ENCODE results near the gene SORCS2. TPM values are rescaled to one million over a fixed set of nuclear protein-coding genes. Genes with fewer than 3 reads are reported as not detected.
"Not testable (repeated sequence)": the region's sequence is repeated elsewhere in the genome, so short reads cannot be mapped to it uniquely, and the experiment has no call there.

SORCS2 gene
- total RNA-seq, 4 donors from 2014 or later, result 0.26 to 17.1 (median 2.9) TPM

DNA sequence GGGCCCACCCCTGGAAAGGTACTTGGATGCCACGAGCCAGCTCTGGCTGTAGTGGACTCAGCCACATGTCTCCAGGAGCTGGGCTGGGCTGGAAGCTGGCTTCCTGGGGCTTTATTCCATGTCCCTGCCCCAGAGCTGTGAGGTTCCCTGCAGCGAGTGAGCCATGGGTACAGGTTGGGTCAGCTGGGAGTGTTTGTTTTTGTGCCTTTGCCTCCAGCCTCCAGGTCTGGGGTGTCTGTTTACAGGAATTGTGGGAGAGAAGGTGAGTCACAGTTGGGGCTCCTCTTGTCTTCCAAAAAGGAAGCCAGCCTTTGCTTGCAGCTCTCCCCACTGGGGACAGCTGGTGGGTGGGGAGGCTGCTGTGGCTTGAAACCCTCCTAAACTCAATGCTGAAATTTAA is 21.5 kb downstream of the SORCS2 start:
- no peaks in the 10 kb centered on the region for H3K4me1 ChIP-seq

GRCh38 chr4:7214359-7214758 is 22.0 kb downstream of the SORCS2 start:
- no peaks in the 10 kb centered on the region for H3K36me3 ChIP-seq
- H3K4me1 ChIP-seq, result no peaks in the 10 kb centered on the region
- intact Hi-C loops (cut with DNase I; ENCODE audit: low total_unique reads), result no loop called here
- TF ChIP-seq POLR2A (IDR thresholded peaks at IDR 0.05) (no peak), CTCF (IDR thresholded peaks at IDR 0.05) (no peak)
- no peak for DNase-seq
- no peak overlapping the region for H3K4me3 ChIP-seq
- no peak overlapping the region for H3K27ac ChIP-seq
- H3K27me3 ChIP-seq, result no peaks in the 10 kb centered on the region
- H3K9me3 ChIP-seq, result no peaks in the 10 kb centered on the region

More for the DNA sequence above, 21.5 kb downstream of the SORCS2 start:
- no peak for DNase-seq
- H3K36me3 ChIP-seq, result no peaks in the 10 kb centered on the region
- no peak overlapping the region for H3K4me3 ChIP-seq
- no peak for TF ChIP-seq POLR2A (IDR thresholded peaks at IDR 0.05)
- TF ChIP-seq CTCF (IDR thresholded peaks at IDR 0.05), result no peak
- no peak overlapping the region for H3K27ac ChIP-seq
- H3K9me3 ChIP-seq, result no peaks in the 10 kb centered on the region
- H3K27me3 ChIP-seq, result no peaks in the 10 kb centered on the region
- intact Hi-C loops (cut with DNase I; ENCODE audit: low total_unique reads), result no loop called here

GRCh38 chr4:7215187-7215586 is 22.8 kb downstream of the SORCS2 start:
- H3K27me3 ChIP-seq; H3K27ac ChIP-seq; H3K4me3 ChIP-seq; H3K9me3 ChIP-seq; H3K4me1 ChIP-seq; intact Hi-C loops (cut with DNase I; ENCODE audit: low total_unique reads); H3K36me3 ChIP-seq; DNase-seq: not testable (repeated sequence)

GRCh38 chr4:7217039-7217438 is 24.7 kb downstream of the SORCS2 start:
- no peaks in the 10 kb centered on the region for H3K4me1 ChIP-seq
- H3K27ac ChIP-seq, result no peak overlapping the region
- no peaks in the 10 kb centered on the region for H3K27me3 ChIP-seq
- intact Hi-C loops (cut with DNase I; ENCODE audit: low total_unique reads), result no loop called here
- no peak for TF ChIP-seq CTCF (IDR thresholded peaks at IDR 0.05)
- TF ChIP-seq POLR2A (IDR thresholded peaks at IDR 0.05), result no peak
- no peak for DNase-seq
- no peaks in the 10 kb centered on the region for H3K9me3 ChIP-seq
- H3K4me3 ChIP-seq, result no peak overlapping the region
- no peaks in the 10 kb centered on the region for H3K36me3 ChIP-seq

DNA sequence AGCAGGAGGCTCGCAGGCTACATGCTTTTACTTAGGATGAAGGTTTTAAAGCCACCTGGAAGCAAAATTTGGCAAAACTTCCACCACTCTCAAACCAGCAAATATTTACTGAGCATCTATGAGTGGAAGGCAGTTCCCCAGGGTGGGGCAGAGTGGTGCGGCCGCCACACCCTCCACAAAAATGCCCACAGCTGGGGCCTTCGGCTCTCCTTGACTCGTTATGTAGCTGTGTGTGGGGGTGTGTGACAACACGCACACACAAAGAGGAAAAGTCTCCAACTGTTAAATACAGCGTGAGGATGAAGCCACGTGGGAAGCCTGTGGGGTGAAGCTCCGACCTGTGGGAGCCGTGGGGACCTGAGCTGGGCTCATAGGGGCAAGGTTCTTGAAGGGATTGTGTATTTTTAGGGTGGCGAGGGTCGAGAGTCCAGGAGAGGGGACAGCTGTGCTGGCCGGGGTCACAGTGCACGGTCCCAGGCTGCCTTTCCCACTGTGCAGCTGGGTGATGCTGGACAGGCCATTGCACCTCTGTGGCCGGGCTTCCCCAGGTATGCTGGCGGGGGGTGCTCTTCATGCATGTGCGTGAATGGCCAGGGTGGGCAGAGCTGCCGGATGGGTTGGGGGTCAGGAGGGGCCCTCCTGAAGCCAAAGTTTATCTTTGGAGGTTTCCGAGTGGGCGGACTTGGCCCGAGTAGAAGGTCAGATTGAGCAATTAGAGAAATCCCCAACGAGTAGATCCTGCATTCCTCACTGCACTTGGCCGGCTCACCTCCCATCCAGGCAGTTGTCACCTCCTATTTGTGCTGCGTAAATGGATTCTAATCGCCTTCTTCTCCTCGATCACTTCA is 25.4 kb downstream of the SORCS2 start:
- H3K4me1 ChIP-seq, result no peaks in the 10 kb centered on the region
- H3K9me3 ChIP-seq, result no peaks in the 10 kb centered on the region
- no peaks in the 10 kb centered on the region for H3K36me3 ChIP-seq
- no peak for DNase-seq
- TF ChIP-seq CTCF (IDR thresholded peaks at IDR 0.05) (no peak), POLR2A (IDR thresholded peaks at IDR 0.05) (no peak)
- intact Hi-C loops (cut with DNase I; ENCODE audit: low total_unique reads), result no loop called here
- no peak overlapping the region for H3K4me3 ChIP-seq
- no peak overlapping the region for H3K27ac ChIP-seq
- H3K27me3 ChIP-seq, result no peaks in the 10 kb centered on the region

Measured in uterus (tissue), 4 donors.